Central memory CD4-positive, alpha-beta T cell (primary cell): ENCODE data around the gene WDR6.

Source experiments
- DNase-seq: peaks from one replicate; pipeline ENCODE4 v3.0.0; 2022
- total RNA-seq, 3 experiments: gene quantifications; one replicate each; lab custom pipeline; 2026; lab: John Stamatoyannopoulos, UW

Gene WDR6
- total RNA-seq: 182 to 293 (median 226) reads per million in 3 experiments

GRCh38 chr3:49007068-49007770 is at the start of gene WDR6:
Gene WDR6, plus strand, starts transcription at chr3:49007391. Its CDS starts 41 bp downstream, at chr3:49007432.
- DNase-seq: peak; percentile 97

GRCh38 chr3:48960841-48961413 is 46.3 kb upstream of the WDR6 start:
- no peak for DNase-seq

- no peak for DNase-seq
Measured at GRCh38 chr3:48962340-48962739, 44.9 kb upstream of the WDR6 start.

- no peak for DNase-seq
Measured at GRCh38 chr3:48962939-48963338, 44.3 kb upstream of the WDR6 start.

GRCh38 chr3:48963591-48963990 is 43.6 kb upstream of the WDR6 start:
- no peak for DNase-seq

- DNase-seq: no peak
Measured at GRCh38 chr3:48966367-48966766, 40.8 kb upstream of the WDR6 start.

GRCh38 chr3:48966876-48967361 is 40.3 kb upstream of the WDR6 start:
- no peak for DNase-seq

- DNase-seq: no peak
Measured at GRCh38 chr3:48970586-48970985, 36.6 kb upstream of the WDR6 start.

- DNase-seq: no peak
Measured at GRCh38 chr3:48974076-48974864, 32.9 kb upstream of the WDR6 start.

GRCh38 chr3:48979451-48979850 is 27.7 kb upstream of the WDR6 start:
- no peak for DNase-seq

- no peak for DNase-seq
Measured at GRCh38 chr3:48980295-48980694, 26.9 kb upstream of the WDR6 start.

GRCh38 chr3:48982016-48982415 is 25.2 kb upstream of the WDR6 start:
- DNase-seq: no peak

- no peak for DNase-seq
Measured at GRCh38 chr3:48982686-48983085, 24.5 kb upstream of the WDR6 start.

- DNase-seq: no peak
Measured at GRCh38 chr3:48983096-48983495, 24.1 kb upstream of the WDR6 start.

- DNase-seq: no peak
Measured at GRCh38 chr3:48984663-48985062, 22.5 kb upstream of the WDR6 start.

GRCh38 chr3:48985831-48986376 is 21.3 kb upstream of the WDR6 start:
- no peak for DNase-seq

- DNase-seq: no peak
Measured at GRCh38 chr3:48989126-48989795, 17.9 kb upstream of the WDR6 start.

- peak; percentile 54 for DNase-seq
Measured at GRCh38 chr3:48989796-48990635, 17.2 kb upstream of the WDR6 start, which contains the start of gene P4HTM. Gene P4HTM, plus strand, starts transcription at chr3:48990241. Its CDS starts 16 bp downstream, at chr3:48990257.

GRCh38 chr3:48990636-48991469 is 16.3 kb upstream of the WDR6 start:
- peak; percentile 21 for DNase-seq

GRCh38 chr3:48991851-48992545 is 15.2 kb upstream of the WDR6 start:
- no peak for DNase-seq
